GM19043 (cell line): Measurements from ENCODE around the gene FEM1A.
"Not testable (repeated sequence)": the region's sequence is repeated elsewhere in the genome, so short reads cannot be mapped to it uniquely, and the experiment has no call there.

Experiments
- ATAC-seq: cut with Tn5 transposase; IDR thresholded peaks from one replicate; pipeline ENCODE4 v1.9.1; 2021; ENCODE audit warnings: low read depth; ENCODE audit not compliant: unreplicated experiment

The FEM1A gene

DNA sequence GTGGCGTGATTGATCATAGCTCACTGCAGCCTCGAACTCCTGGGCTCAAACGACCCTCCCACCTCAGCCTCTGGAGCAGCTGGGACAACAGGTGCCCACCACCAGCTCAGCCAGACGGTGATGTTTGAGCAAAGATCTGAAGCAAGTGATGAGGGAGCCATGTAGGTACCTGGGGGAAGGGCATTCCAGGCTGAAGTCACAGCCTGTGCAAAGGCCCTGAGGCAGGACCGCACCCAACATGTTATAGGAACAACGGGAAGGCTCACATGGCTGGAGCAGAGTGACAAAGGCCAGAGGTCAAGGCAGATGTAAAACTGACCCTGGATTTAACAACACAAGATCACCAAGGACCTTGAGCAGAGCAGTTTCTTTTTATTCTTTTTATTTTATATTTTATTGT, 14.8 kb downstream of the FEM1A start:
- ATAC-seq = no peak

DNA sequence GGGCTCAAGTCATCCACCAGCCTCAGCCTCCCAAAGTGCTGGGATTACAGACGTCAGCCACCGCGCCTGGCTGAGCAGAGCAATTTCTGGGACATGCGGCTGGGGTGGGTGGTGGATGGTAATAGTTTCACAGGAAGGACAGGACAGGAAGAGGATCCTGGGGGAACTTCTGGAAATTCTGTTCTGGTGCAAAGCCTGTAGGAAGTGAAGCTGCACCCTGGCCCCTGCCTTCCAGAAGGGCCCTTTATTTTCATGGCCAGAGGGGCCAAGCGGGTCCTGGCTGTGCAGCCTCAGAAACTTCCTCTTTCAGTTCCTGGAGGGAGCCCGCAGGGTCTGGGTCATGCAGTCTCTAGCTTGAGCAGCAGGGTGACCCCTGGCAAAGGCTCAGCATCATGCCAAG, 15.7 kb downstream of the FEM1A start:
- no peak for ATAC-seq

DNA sequence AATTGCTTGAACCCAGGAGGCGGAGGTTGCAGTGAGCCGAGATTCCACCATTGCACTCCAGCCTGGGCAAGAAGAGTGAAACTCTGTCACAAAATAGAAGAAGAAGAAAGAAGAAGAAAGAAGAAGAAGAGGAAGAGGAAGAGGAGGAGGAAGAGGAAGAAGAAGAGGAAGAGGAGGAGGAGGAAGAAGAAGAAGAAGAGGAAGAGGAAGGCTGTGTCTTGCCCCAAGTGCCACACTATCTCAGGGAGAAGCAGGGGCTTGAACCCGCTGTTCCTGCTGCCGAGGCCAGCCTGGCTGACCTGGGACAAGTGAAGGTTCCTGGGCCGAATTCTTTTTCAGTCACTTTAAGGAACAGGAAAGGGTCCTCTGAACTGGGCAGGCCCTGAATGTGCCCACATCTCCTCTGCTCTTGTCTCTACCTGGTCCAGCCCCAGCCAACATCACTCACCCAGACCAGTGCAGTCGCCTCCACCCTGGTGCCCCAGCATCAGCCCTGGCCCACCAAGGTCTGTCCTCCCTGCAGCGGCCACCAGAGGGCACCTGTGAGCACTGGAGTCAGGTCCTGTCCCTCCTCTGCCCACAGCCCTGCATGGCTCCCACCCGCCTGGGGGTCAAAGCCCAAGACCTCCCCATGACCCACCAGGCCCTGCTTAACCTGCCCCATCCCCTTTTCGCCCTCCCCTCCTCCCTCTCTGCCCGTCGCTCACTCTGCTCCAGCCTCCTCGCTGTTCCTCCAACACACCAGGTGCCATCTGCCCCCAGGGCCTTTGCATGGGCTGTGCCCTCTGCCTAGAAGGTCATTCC, 20.0 kb downstream of the FEM1A start:
- ATAC-seq = no peak

DNA sequence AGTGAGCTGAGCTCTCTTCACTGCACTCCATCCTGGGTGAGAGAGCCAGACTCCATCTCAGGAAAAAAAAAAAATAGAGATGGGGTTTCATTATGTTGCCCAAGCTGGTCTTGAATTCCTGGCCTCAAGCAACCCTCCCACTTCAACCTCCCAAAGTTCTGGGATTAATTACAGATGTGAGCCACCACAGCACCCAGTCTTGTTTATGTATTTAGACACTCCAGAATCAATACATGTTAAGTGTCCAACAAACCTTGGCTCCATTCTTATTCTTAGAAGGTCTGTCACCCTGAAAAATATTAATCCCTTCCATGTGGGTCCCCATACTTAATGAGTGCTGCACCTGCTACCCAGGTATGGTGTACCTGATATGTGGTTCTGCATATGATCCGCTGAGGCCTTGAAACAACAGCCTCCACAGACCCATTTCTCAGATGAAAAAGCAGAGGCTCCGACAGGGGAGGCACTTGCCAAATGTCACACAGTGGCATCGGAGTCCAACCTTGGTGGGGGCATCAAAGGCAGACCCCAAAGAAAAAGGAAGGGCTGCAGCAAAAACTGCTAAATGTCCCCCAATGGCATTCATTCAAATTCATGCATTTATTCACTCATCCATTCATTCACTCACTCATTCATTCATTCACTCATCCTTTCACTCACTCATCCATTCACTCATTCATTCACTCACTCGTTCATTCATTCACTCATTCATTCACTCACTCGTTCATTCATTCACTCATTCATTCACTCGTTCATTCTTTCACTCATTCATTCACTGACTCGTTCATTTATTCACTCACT, 23.3 kb downstream of the FEM1A start:
- ATAC-seq = no peak

DNA sequence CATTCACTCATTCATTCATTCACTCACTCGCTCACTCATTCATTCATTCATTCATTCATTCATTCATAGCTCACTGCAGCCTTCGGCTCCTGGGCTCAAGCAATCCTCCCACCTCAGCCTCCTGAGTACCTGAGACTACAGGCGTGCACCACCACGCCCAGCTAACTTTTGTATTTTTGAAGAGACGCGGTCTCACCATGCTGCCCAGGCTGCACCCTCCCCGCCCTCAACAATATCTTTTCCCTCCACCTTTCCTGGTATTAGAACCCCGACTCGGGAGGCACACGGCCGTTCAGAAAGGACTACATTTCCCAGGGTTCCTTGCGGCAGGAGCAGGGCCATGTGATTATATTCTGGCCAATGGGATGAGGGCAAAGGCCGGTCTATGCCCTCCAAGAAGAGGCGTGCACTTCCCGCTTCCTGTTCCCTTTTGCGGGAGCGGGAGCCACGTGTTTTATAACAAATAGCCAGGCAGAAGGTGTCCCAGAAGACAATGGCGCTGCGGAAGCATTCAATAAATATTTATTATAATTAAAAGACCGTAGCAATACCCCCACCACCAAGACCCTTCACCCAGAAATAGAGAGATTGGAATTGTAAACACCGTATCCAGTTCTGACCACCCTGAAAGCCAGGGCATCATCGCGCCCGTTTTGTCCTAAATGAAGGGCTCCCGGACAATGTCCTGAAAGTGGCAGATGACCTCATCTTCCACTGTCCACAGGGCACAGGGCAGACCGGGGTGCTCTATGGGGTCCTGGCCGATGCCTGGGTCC, 24.1 kb downstream of the FEM1A start:
- peak; percentile 51 for ATAC-seq

DNA sequence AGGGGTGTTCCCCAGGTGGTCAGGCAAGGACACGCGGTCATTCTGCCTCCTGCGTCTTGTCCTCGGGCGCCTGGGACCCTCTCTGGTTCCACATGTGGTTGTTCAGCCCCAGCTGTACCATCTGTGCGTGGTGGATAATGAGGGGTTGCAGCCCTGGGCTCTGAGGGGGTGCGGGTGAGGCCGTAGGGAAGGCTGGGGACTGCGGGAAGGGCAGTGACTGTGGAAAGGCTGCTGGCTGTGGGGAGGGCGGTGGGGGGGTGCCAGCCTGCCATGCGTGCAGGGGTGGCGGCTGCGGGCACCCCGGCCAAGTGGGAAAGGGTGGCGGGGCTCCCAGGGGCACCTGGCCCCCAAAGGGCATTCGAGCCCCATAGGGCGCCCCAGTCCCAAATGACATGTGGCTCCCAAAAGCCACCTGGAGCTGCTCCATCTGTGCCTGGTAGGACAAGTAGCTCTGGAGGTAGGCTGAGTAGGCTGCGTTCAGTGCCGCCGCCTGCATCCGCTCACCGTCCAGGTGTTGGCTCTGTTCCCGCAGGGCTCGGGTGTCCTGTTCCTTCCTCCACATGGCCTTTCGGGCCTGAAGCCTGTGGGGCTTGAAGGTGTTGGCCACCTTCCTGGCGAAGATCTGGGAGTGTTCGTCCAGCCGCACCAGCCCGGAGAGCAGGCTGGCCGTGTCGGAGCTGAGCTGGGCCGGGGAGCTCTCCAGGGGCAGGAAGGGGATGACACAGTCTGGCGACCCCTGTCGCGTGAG, 24.8 kb downstream of the FEM1A start:
- ATAC-seq = no peak

DNA sequence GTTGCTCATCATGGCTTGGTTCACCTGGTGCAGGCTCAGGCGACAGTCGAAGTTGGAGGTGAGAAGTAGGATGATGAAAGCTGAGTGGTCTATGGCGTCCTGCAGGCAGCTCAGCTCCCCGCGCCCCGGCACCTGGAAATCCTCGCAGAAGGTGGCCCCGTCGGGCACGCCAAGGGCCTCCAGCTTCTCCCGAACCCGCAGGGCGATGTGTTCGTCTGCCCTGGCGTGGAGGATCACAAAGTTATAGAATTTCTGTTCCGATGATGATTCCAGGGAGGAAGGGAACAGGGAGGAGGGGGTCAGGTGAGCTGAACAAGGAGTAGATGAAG, 25.4 kb downstream of the FEM1A start:
- no peak for ATAC-seq

DNA sequence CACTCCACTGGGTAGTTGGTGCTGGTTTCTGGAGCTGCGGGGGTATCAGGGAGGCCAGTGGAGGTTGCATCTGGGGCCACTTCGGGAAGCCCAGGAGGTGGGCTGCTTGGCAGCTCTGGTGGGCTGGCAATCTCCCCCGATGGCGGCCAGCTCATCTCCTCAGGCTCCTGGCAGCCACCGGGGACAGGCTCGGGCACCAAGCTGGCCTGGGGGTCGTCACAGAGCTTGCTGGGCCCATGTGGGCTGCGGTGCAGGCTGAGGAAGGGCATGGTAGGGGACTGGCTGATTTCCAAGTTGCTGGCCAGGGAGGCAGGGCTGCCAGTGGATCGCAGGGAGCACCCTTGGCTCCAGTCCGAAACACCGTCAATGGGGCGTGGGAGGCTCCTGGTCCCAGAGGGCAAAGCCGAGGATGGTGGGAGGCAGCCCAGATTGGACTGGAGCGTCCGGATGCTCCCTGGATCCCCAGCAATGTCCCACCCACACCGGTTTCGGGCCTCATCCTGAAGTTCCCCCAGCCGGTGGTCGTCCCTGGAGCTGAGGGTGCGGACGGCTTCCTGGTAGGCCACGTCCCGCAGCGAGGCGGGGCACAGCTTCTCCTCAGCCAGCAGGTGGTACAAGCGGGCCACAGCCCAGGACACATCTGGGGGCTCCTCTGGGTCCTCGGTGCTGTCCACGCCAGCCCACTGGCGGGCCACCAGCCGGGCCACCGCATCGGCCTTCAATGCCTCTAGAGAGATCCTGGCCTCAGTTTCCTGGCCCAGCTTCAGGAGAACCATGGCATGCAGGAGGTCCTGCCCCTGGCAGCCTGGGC, 26.1 kb downstream of the FEM1A start:
- ATAC-seq = no peak

DNA sequence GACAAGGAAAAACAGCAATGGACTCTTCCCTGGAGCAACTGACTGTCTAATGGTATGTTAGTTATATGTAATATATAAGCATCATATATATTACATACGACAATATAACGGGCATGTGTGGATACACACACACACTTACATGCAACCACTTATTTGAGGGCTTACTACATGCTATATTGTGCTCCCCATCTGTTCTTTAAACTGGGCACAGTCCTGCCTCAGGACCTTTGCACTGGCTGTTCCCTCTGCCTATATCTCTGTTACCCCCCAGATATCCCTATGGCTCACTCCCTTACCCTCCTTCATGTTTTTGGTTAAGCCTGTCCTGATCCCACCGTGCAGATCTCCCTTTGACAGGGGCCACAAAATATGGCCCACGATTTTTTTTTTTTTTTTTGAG, 29.7 kb downstream of the FEM1A start:
- no peak for ATAC-seq

DNA sequence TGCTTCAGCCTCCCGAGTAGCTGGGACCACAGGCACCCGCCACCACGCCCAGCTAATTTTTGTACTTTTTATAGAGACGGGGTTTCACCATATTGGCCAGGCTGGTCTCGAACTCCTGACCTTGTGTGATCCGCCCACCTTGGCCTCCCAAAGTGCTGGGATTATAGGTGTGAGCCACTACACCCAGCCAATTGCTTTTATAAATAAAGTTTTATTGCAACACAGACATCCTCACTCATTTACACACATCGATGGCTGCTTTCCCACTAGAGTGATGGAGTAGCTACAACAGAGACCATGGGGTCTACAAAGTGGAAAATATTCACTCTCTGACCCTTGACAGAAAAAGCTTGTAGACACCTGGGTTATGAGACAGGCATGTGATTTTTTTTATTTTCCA, 30.8 kb downstream of the FEM1A start:
- ATAC-seq = not testable (repeated sequence)

DNA sequence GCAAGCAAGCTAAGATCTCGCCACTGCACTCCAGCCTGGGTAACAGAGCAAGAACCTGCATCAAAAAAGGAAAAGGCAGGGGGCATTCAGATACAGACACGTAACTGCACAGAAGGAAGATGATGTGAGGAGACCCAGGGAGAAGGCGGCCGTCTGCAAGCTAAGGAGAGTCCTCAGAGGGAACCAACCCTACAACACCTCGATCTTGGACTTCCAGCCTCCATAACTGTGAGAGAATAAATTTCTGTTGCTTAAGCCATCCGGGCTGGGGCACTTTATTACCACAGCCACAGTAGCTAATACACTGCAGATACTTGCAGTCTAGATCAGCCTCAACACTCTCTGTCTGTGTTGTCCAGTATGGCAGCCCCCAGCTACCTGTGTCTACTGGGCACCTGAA, 32.0 kb downstream of the FEM1A start:
- ATAC-seq = no peak

DNA sequence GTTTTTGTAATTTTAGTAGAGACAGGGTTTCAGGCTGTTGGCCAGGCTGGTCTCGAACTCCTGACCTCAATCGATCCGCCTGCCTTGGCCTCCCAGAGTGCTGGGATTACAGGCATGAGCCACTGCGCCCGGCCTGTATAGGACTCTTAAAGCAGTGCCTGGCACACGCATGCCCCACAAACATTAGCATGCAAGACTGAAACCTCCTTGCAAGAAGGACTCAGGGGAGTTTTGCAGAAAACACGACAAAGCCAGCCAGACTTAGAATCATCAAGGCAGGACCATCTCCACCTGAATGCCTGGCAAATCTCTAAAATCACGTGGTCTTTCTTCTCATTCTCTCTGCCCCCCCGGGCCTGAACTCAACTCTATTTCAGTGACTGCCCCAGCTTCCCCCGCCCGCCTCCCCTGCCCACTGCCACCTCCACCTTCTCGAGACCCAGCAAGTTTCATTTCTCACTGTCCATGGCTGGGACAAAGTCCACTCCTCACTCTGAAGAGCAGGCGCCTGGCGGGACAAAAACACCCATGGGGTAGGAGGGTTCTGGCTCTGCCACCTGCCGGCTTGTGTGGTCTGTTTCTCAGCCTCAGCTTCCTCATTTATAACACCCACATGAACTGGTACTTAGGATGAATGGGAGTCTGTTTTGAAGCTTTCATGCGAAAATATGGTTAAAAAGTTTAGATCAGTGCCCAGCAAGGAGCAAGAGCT, 37.6 kb downstream of the FEM1A start:
- no peak for ATAC-seq

DNA sequence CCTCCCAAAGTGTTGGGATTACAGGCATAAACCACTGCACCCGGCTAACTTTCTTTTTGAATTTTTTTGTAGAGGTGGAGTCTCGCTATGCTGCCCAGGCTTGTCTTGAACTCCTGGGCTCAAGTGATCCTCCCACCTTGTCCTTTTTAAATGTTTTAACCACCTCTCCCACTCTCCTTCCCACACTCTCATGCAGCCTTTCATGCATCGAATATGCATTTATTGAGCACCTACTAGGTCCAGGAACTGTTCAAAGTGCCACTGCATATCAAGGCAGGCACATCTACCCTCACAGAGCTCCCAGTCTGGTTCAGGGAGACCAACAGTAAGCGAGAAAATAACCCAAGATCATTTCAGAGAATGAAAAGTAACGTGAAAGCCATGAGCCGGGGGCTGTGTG, 38.8 kb downstream of the FEM1A start:
- ATAC-seq = no peak

DNA sequence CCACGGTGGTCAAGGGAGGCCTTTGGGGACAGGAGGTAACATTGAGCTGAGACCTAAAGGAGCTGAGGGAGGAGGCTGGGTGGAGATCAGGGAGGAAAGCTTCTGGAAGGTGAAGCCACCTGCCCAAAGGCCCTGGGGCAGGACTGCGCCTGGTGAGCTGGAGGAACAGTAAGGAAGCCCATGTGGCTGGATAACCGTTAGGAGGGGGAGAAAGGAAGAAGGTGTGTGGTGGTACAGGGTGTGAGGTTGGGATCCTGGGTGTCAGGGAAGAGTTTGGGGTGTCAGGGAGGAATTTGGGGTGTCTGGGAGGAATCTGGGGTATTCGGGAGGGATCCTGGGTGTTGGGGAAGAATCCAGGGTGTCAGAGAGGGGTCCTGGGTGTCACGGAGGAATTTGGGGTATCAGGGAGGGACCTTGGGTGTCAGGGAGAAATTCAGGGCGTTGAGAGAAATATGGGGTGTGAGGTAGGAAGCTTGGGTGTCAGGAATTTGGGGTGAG, 39.3 kb downstream of the FEM1A start:
- ATAC-seq = no peak

DNA sequence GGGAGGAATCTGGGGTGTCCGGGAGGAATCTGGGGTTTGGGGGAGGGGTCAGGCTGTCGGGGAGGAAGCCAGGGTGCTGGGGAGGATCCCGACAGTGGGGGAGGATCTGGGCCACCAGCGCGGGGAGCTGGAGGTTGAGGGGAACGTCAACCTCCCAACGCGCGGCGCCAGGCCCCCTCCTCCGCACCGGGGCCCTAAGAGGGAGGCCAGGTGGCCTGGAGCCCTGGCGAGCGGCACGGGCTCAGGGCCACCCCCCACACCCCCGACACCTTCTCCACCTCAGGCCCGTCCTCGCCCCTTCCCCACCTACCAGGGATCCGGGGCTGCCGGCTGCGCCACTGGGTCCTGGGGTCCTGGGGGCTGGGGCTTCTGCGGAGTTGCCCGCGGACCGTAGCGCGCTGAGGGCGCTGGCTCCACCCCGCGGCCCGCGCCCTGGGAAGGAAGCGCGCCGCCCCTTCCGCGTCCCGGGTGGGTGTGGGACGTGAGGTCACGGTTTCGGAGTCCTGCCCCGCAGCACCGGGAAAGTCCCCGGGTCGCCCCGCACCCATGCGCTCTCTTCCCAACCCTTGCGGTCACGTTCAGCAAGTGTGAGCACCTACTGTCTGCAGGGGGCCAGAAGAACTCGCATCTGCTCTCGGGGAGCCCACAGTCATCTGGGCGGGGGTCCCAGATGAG, 39.9 kb downstream of the FEM1A start, which contains the start of gene TICAM1:
TICAM1 (minus strand) TSS at position 409 of the 675 bp plus-strand sequence. CDS start 13,335 bp downstream, outside the sequence.
- ATAC-seq = no peak

DNA sequence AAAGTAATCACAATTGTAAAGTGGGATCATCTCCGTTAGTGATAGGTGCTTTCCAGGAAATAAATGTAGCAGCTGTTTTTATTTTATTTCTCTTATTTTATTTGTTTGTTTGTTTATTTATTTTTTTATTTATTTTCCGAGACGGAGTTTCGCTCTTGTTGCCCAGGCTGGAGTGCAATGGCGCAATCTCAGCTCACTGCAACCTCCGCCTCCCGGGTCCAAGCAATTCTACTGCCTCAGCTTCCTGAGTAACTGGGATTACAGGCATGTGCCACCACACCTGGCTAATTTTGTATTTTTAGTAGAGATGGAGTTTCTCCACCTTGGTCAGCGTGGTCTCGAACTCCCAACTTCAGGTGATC, 40.4 kb downstream of the FEM1A start:
- ATAC-seq = not testable (repeated sequence)

DNA sequence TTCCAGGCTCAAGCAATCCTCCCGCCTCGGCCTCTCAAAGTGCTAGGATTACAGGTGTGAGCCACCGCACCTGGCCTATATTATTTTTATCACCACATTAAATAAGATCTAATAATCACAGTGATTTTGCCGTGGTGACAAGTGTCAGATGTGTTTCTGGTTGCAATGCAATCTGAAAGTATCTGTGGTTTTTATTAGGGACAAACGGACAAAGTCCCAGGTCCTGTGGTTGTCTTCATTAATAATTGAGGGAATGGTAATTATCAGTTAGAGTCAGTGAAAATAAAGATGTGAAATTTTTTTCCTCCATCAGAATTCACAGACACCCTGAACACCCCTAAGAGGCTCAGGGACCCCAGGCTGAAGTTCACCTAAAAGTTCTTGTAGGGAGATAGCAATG, 41.2 kb downstream of the FEM1A start:
- ATAC-seq = no peak

DNA sequence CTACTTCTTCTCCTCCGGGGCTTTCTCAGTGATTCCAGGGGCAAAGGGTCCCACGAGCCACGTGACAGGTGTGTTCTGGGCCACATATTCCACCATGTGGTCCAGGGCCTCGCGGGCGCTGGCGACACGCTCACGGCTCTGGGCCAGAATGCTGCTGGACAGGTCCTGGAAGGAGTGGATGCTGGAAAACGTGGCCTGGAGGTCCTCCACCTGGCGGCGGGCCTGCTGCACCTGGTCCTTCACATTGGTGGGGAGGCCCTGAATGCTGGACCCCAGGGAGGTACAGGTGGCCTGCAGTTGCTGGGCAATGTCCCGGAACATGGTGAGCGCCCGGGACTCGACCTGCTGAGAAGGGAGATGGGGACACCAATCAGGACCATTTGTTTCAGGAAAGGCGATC, 47.7 kb downstream of the FEM1A start:
- ATAC-seq = no peak

DNA sequence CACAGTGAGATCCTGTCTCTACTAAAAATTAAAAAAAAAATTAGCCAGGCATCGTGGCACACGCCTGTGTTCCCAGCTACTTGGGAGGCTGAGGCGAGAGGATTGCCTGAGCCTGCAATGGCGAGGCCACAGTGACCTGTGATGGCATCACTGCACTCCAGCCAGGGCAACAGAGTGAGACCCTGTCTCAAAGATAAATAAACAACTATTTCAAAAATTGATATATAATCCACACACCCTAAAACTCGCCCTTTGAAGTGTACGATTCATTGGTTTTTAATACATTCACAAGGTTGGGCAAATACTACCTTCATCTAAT, 52.1 kb downstream of the FEM1A start:
- no peak for ATAC-seq
